ENCODE measurements around the gene FREY1. TPM values are rescaled to one million over a fixed set of nuclear protein-coding genes. Genes with fewer than 3 reads are reported as not detected.
A peak's percentile ranks its signal among the peaks of the same experiment; 100 is the strongest.

Gene FREY1
- total and polyA plus RNA-seq, 2 donors (not counting 1 experiment from before 2014, with no cell fraction given) = 0.82 to 6.6 TPM

DNA sequence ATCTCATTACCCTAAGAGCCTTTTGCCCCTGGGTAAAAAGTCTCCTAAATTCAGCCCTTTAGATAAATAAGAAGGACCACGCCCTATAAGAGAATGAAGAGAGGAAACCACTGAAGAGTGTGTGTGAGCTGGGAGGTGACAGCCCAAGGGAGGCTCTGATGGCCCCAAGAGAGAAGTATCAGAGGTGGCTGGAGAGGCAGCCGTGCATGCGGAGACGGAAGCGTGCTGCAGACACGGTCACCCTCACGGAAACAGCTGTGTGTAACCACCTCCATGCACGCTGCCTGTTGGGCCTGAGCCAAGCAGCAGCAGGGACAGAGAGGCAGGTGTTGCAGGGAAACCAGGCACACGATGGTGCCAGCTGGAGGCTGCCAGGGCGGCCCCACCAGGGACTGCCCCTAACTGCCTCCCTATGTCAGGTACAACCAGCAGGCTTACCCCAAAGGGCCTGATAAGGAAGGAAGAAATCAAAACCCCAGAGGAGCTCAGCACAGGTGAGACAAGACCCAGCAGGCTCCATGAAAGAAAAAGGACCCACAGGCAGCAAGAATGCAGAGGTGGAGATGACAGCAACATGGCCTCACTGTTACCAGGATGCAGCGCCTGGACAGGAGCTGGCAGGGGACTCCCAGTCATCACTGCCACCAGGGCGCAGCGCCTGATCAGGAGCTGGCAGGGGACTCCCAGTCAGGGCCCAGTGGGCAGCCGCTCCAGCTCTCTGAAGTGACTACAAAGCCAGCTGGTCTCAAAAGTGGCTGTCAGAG, 23.1 kb upstream of the FREY1 start:
- ATAC-seq (ENCODE audit: low read depth) (peak; percentile 77), DNase-seq (peak; percentile 94)
- Mint-ChIP-seq H3K27ac (peak overlapping the region; percentile 92), H3K27me3 (no peaks in the 10 kb centered on the region), H3K4me1 (peaks cover 93% of the 10 kb centered on the region), H3K4me3 (peak overlapping the region; percentile 95), H3K9me3 (ENCODE audit: insufficient read depth) (no peaks in the 10 kb centered on the region)
- ChIA-PET CTCF (interaction anchor here (0.8 to 11.4 kb wide), 11 partner anchors 9 to 159 kb away, joined by 3 to 98 read pairs (median 6); partner anchors contain the start of genes LARGE2 and PEX16), POLR2A (interaction anchor here (0.6 to 10.9 kb wide), 11 partner anchors 9 to 1917 kb away, joined by 3 to 162 read pairs (median 4); partner anchors contain the start of genes CRY2, LARGE2, PEX16 and SLC35C1)
- H3K4me3 ChIP-seq (ENCODE audit: control extremely low read depth in 1 of 5, extremely low read depth in 1 of 5, insufficient read depth in 1 of 5, low read depth in 2 of 5, low read length in 4 of 5) = peak overlapping the region; percentile 26 to 95 (median 79)
- no peaks in the 10 kb centered on the region for H3K9me3 ChIP-seq (ENCODE audit: control extremely low read depth in 1 of 3, control insufficient read depth in 2 of 3, insufficient read depth in 1 of 3, low read length in 2 of 3)
- H3K4me2 ChIP-seq (replicated peaks; ENCODE audit: low read depth, low read length, poor library complexity, severe bottlenecking) = peak overlapping the region; percentile 91
- peak overlapping the region; percentile 82 for H3K9ac ChIP-seq (ENCODE audit: low read length)
- TF ChIP-seq, protein P1, sequence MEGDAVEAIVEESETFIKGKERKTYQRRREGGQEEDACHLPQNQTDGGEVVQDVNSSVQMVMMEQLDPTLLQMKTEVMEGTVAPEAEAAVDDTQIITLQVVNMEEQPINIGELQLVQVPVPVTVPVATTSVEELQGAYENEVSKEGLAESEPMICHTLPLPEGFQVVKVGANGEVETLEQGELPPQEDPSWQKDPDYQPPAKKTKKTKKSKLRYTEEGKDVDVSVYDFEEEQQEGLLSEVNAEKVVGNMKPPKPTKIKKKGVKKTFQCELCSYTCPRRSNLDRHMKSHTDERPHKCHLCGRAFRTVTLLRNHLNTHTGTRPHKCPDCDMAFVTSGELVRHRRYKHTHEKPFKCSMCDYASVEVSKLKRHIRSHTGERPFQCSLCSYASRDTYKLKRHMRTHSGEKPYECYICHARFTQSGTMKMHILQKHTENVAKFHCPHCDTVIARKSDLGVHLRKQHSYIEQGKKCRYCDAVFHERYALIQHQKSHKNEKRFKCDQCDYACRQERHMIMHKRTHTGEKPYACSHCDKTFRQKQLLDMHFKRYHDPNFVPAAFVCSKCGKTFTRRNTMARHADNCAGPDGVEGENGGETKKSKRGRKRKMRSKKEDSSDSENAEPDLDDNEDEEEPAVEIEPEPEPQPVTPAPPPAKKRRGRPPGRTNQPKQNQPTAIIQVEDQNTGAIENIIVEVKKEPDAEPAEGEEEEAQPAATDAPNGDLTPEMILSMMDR (IDR thresholded peaks at IDR 0.05) = no peak
- no peak for TF ChIP-seq EZH2 (IDR thresholded peaks at IDR 0.05; ENCODE audit: borderline replicate concordance, insufficient read depth, low read depth, low read length, poor library complexity, severe bottlenecking)
- peaks cover 95% of the 10 kb centered on the region for H3K79me2 ChIP-seq (ENCODE audit: control insufficient read depth, insufficient read depth, low read length)
- peak overlapping the region; percentile 92 to 93 for H3K27ac ChIP-seq (ENCODE audit: low read length in 2 of 2)
- WGBS (ENCODE audit: insufficient coverage) = 3% methylated on average over 13 of the region's 14 CpGs
- intact Hi-C loops (cut with micrococcal nuclease) = loop anchor here (1.0 to 10.0 kb wide), 8 partner anchors 8 to 1625 kb away; partner anchors contain the start of genes CELF1, CRY2 and SLC35C1
- H3K36me3 ChIP-seq (replicated peaks in 1 of 2; ENCODE audit: control extremely low read depth in 1 of 2, control insufficient read depth in 1 of 2, extremely low read depth in 1 of 2, insufficient read depth in 2 of 2, low read length in 1 of 2) = peaks cover 0 to 38% of the 10 kb centered on the region in 2 experiments
- H2AFZ ChIP-seq (ENCODE audit: insufficient read depth, low read depth, low read length, poor library complexity, severe bottlenecking) = no peak overlapping the region
- peaks cover 37% of the 10 kb centered on the region for H4K20me1 ChIP-seq (ENCODE audit: control insufficient read depth, insufficient read depth, low read length, poor library complexity, severe bottlenecking)
- peaks cover 65 to 84% of the 10 kb centered on the region in 2 donors for H3K4me1 ChIP-seq (ENCODE audit: control insufficient read depth in 2 of 2, insufficient read depth in 2 of 2, low read length in 2 of 2)
- H3K27me3 ChIP-seq (replicated peaks in 1 of 4; ENCODE audit: control extremely low read depth in 1 of 4, control insufficient read depth in 3 of 4, insufficient read depth in 4 of 4, low read length in 3 of 4) = no peaks in the 10 kb centered on the region

Measured in B cell (primary cell).